Nephron (organoid): ENCODE results near the gene VPS13D.

ENCODE experiments used
- H3K27ac Mint-ChIP-seq, 3 experiments: 2 replicates each; pipeline ENCODE4 v1.8.0; 2020; ENCODE audit warnings: mixed read lengths in 3 of 3, mild to moderate bottlenecking in 2 of 3, moderate library complexity in 1 of 3
- H3K27me3 Mint-ChIP-seq: 2 replicates; pipeline ENCODE4 v1.8.0; 2021; ENCODE audit warnings: low read depth, mild to moderate bottlenecking, moderate library complexity, mixed read lengths
- H3K36me3 Mint-ChIP-seq: 2 replicates; pipeline ENCODE4 v1.8.0; 2020; ENCODE audit warnings: low read depth, mixed read lengths
- H3K4me1 Mint-ChIP-seq: 2 replicates; pipeline ENCODE4 v1.8.0; 2020; ENCODE audit warnings: mixed read lengths
- H3K4me3 Mint-ChIP-seq, 3 experiments: 2 replicates each; pipeline ENCODE4 v1.8.0; 2020; ENCODE audit warnings: mild to moderate bottlenecking in 3 of 3, mixed read lengths in 3 of 3, moderate library complexity in 2 of 3
- H3K9me3 Mint-ChIP-seq: 2 replicates; pipeline ENCODE4 v1.8.0; 2020; ENCODE audit warnings: mixed read lengths
- CTCF ChIP-seq, 3 experiments: fragments of 200-600 bp; sonication (generic); IDR thresholded peaks; one replicate each; pipeline ENCODE4 v1.5.0; 2021; ENCODE audit warnings: antibody characterized with exemption in 3 of 3; ENCODE audit not compliant: unreplicated experiment in 3 of 3

Gene VPS13D

GRCh38 chr1:12258272-12258671 lies 28.4 kb downstream of the VPS13D start:
- no peaks in the 10 kb centered on the region for H3K4me1 Mint-ChIP-seq
- no peak for TF ChIP-seq CTCF (IDR thresholded peaks at IDR 0.05; ENCODE audit: unreplicated experiment in 3 of 3)
- H3K4me3 Mint-ChIP-seq = no peak overlapping the region
- H3K27ac Mint-ChIP-seq = no peak overlapping the region
- peaks cover 4% of the 10 kb centered on the region for H3K9me3 Mint-ChIP-seq
- H3K27me3 Mint-ChIP-seq = no peaks in the 10 kb centered on the region
- H3K36me3 Mint-ChIP-seq = peaks cover 64% of the 10 kb centered on the region

GRCh38 chr1:12269351-12269750 lies 39.5 kb downstream of the VPS13D start:
- Mint-ChIP-seq H3K4me1 (no peaks in the 10 kb centered on the region), H3K9me3 (peaks cover 6% of the 10 kb centered on the region), H3K27ac (peak overlapping the region in 1 of 3 experiments; percentile 57), H3K27me3 (no peaks in the 10 kb centered on the region), H3K36me3 (peaks cover 67% of the 10 kb centered on the region), H3K4me3 (no peak overlapping the region)
- TF ChIP-seq CTCF (IDR thresholded peaks at IDR 0.05; ENCODE audit: unreplicated experiment in 3 of 3) = no peak

- Mint-ChIP-seq H3K9me3 (no peaks in the 10 kb centered on the region), H3K36me3 (peaks cover 61% of the 10 kb centered on the region), H3K4me1 (no peaks in the 10 kb centered on the region), H3K27me3 (no peaks in the 10 kb centered on the region), H3K27ac (no peak overlapping the region), H3K4me3 (no peak overlapping the region)
- no peak for TF ChIP-seq CTCF (IDR thresholded peaks at IDR 0.05; ENCODE audit: unreplicated experiment in 3 of 3)
Observed at GRCh38 chr1:12271033-12271432, 41.2 kb downstream of the VPS13D start.

GRCh38 chr1:12272770-12273169 lies 42.9 kb downstream of the VPS13D start:
- Mint-ChIP-seq H3K4me3 (no peak overlapping the region), H3K27ac (no peak overlapping the region), H3K27me3 (no peaks in the 10 kb centered on the region), H3K9me3 (no peaks in the 10 kb centered on the region), H3K4me1 (no peaks in the 10 kb centered on the region), H3K36me3 (peaks cover 65% of the 10 kb centered on the region)
- TF ChIP-seq CTCF (IDR thresholded peaks at IDR 0.05; ENCODE audit: unreplicated experiment in 3 of 3) = no peak

GRCh38 chr1:12275370-12275769 lies 45.5 kb downstream of the VPS13D start:
- TF ChIP-seq CTCF (IDR thresholded peaks at IDR 0.05; ENCODE audit: unreplicated experiment in 3 of 3) = peak; percentile 51 to 67 (median 66)
- Mint-ChIP-seq H3K4me1 (no peaks in the 10 kb centered on the region), H3K27ac (no peak overlapping the region), H3K4me3 (no peak overlapping the region), H3K9me3 (no peaks in the 10 kb centered on the region), H3K36me3 (peaks cover 69% of the 10 kb centered on the region), H3K27me3 (no peaks in the 10 kb centered on the region)

GRCh38 chr1:12276225-12276624 lies 46.4 kb downstream of the VPS13D start:
- H3K4me1 Mint-ChIP-seq = no peaks in the 10 kb centered on the region
- no peak overlapping the region for H3K4me3 Mint-ChIP-seq
- H3K9me3 Mint-ChIP-seq = no peaks in the 10 kb centered on the region
- TF ChIP-seq CTCF (IDR thresholded peaks at IDR 0.05; ENCODE audit: unreplicated experiment in 3 of 3) = peak; percentile 63 to 68 (median 67)
- no peak overlapping the region for H3K27ac Mint-ChIP-seq
- no peaks in the 10 kb centered on the region for H3K27me3 Mint-ChIP-seq
- H3K36me3 Mint-ChIP-seq = peaks cover 64% of the 10 kb centered on the region
